Left lung (tissue), 10 donors: Measurements from ENCODE around the gene ABLIM3. TPM values are rescaled to one million over a fixed set of nuclear protein-coding genes. Genes with fewer than 3 reads are reported as not detected.

ENCODE experiments used
- ATAC-seq: fragments of 200-7000 bp; cut with Tn5 transposase; one replicate; pipeline ENCODE4 v1.9.1; 2020; ENCODE audit warnings: moderate library complexity
- DNase-seq, 4 donors: peaks; one replicate each; pipeline ENCODE4 v3.0.0-alpha.2; 2013 to 2020
- H3K27ac ChIP-seq, 2 donors: fragments of 200-600 bp; sonication (generic) in 1 of 2; one replicate each; pipeline versions ENCODE4 v1.5.0 to v1.8.0; 2020 to 2021
- H3K27me3 ChIP-seq, 2 donors: fragments of 200-600 bp; sonication (generic) in 1 of 2; one replicate each; pipeline versions ENCODE4 v1.5.0 to v1.8.0; 2020 to 2021
- H3K36me3 ChIP-seq, 2 donors: fragments of 200-600 bp; sonication (generic) in 1 of 2; one replicate each; pipeline versions ENCODE4 v1.5.0 to v1.8.0; 2020 to 2021
- H3K4me1 ChIP-seq, 2 donors: fragments of 200-600 bp; one replicate each; pipeline ENCODE4 v1.8.0; 2021
- H3K4me3 ChIP-seq, 2 donors: fragments of 200-600 bp; sonication (generic) in 1 of 2; one replicate each; pipeline versions ENCODE4 v1.5.0 to v1.8.0; 2020 to 2021; ENCODE audit warnings: mild to moderate bottlenecking in 1 of 2
- H3K9me3 ChIP-seq, 2 donors: fragments of 200-600 bp; sonication (generic) in 1 of 2; one replicate each; pipeline versions ENCODE4 v1.5.0 to v1.8.0; 2020 to 2021
- CTCF ChIP-seq, 2 donors: fragments of 200-600 bp; sonication (generic) in 1 of 2; IDR thresholded peaks; one replicate each; pipeline versions ENCODE4 v1.5.0 to v1.8.0; 2021; ENCODE audit warnings: antibody characterized with exemption in 2 of 2
- intact Hi-C, 2 donors: fragments of 100-400 bp; cut with DNase I; formaldehyde crosslinking; loops; one replicate each; pipeline versions ENCODE4 v1.11.2 to v1.14.2; 2022
- polyA plus RNA-seq, 6 donors: library from polyadenylated mRNA; unstranded; fragments of 120-200 nt; gene quantifications; one replicate each; pipeline ENCODE4 v1.2.1, GENCODE V29; 2013; ENCODE audit not compliant: insufficient read length in 6 of 6
- total RNA-seq, 2 donors: library from RNA; stranded (reverse); fragmentation: NEBNext Ultra II Directional; extraction: Animal tissue kit (Norgen Biotek cat#: 25700); gene quantifications; one replicate each; pipeline ENCODE4 v1.2.1, GENCODE V29; 2021
- donor health status: DM: no; HTN: yes; CAD: no.
- donor health status: DM: no; HTN: no; CAD: no.

ABLIM3 gene
- total and polyA plus RNA-seq, 8 donors: 33.2 to 145 (median 108) TPM

DNA sequence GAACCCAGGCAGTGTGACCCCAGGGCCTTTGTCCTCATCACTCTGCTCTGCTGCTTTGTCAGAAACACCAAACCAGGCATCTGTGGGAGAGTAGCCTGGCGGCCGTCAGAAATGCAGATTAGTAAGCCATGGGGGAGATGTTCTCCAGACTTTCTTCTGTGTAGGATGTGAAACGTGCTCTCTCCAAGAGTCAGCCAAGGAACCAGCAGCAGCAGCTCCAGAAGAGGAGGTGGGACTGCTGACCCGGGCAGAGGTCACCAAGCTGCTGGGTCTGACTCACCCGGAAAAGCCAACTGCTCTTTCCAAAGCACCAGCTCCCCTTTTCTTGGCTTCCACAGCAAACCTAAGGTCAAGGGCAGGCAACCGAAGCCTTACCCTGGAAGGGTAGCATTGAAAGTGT is 14.4 kb upstream of the ABLIM3 start:
- intact Hi-C loops: no loop called here
- no peak for TF ChIP-seq CTCF (IDR thresholded peaks at IDR 0.05)
- no peak for ATAC-seq

DNA sequence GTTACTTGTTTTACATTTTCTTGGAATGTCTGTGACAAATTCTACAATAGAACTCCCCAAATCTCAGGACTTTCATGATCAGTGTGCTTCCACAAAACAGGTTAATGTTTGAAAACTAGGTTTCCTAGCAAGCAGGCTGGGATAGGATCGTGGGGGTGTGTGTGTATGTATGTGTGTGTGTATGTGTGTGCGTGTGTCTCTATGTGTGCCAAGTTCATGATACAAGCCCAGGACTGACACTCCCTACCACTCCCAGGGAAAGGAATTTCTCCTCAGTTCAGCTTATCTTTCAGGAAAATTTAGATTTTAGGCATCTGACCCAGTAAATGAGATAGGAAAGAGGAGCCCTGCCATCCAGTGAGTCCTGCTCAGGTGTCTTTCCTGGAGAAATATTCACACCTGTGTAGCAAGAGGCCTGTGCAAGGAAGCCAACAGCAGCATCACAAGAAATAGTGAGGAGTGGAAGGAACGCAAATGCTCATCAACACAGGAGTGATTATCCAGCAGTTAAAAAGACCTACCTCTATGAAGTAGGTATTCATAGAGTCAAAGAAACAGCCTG is 13.8 kb upstream of the ABLIM3 start:
- no peak for ATAC-seq
- no peak for TF ChIP-seq CTCF (IDR thresholded peaks at IDR 0.05)
- Histone ChIP-seq H3K4me3 (no peak overlapping the region), H3K36me3 (no peaks in the 10 kb centered on the region), H3K27ac (no peak overlapping the region), H3K27me3 (no peaks in the 10 kb centered on the region), H3K4me1 (peaks cover 0 to 5% of the 10 kb centered on the region in 2 donors), H3K9me3 (no peaks in the 10 kb centered on the region)
- no peak for DNase-seq
- intact Hi-C loops: no loop called here

More for the DNA sequence above, 14.4 kb upstream of the ABLIM3 start:
- Histone ChIP-seq H3K36me3 (no peaks in the 10 kb centered on the region), H3K4me3 (no peak overlapping the region), H3K27ac (no peak overlapping the region), H3K9me3 (no peaks in the 10 kb centered on the region), H3K27me3 (no peaks in the 10 kb centered on the region), H3K4me1 (peaks cover 0 to 5% of the 10 kb centered on the region in 2 donors)
- DNase-seq: no peak

GRCh38 chr5:149128023-149128875 is 13.0 kb upstream of the ABLIM3 start:
- peaks cover 0 to 5% of the 10 kb centered on the region in 2 donors for H3K4me1 ChIP-seq
- peak; percentile 67 for ATAC-seq
- peak in 1 of 4 donors; percentile 32 for DNase-seq
- no peak overlapping the region for H3K27ac ChIP-seq
- peak; percentile 67 to 69 for TF ChIP-seq CTCF (IDR thresholded peaks at IDR 0.05)
- H3K36me3 ChIP-seq: no peaks in the 10 kb centered on the region
- H3K4me3 ChIP-seq: no peak overlapping the region
- no peaks in the 10 kb centered on the region for H3K27me3 ChIP-seq
- no peaks in the 10 kb centered on the region for H3K9me3 ChIP-seq
- intact Hi-C loops: no loop called here

GRCh38 chr5:149129181-149129580 is 12.1 kb upstream of the ABLIM3 start:
- no peak overlapping the region for H3K27ac ChIP-seq
- H3K4me3 ChIP-seq: no peak overlapping the region
- no peaks in the 10 kb centered on the region for H3K9me3 ChIP-seq
- DNase-seq (no peak), ATAC-seq (no peak)
- peaks cover 0 to 13% of the 10 kb centered on the region in 2 donors for H3K4me1 ChIP-seq
- no peak for TF ChIP-seq CTCF (IDR thresholded peaks at IDR 0.05)
- H3K27me3 ChIP-seq: no peaks in the 10 kb centered on the region
- intact Hi-C loops: no loop called here
- H3K36me3 ChIP-seq: no peaks in the 10 kb centered on the region

DNA sequence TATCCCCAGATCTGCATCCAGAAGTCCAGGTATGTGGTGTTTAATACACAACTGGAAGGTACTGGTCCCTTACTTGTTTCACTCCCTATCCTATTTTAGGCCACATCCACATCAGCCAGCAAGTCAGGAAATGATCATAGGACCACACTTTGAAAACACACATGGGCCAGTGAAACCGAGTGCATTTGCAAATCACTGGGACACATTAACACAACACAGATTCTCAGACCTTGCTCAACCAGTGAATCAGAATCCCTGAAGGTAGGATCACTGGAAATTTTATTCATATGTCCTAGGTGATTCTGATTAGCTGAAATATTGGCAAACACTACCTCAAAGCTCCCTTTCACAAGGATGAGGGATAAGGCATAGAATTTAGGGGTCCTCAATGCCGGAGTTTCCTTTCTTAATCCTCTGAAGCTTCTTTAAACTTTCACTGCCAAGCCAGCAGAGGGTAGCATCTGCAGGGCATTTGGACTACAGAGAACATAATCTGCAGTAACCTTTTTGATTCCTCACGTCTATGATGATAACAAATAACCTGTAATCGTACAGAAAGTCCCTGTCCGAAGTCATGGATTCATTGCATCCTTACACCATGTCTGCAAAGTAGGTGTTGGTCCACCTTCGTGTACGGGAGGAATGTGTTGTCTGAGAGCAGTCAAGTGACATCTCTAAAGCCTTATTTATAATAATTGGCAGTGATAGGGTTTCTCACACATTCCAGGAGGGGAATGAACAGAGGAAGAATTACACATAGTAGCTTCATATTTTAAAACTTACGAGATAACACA is 11.0 kb upstream of the ABLIM3 start:
- no peak for TF ChIP-seq CTCF (IDR thresholded peaks at IDR 0.05)
- Histone ChIP-seq H3K36me3 (no peaks in the 10 kb centered on the region), H3K27me3 (no peaks in the 10 kb centered on the region), H3K4me3 (no peak overlapping the region), H3K27ac (no peak overlapping the region), H3K9me3 (no peaks in the 10 kb centered on the region), H3K4me1 (peaks cover 0 to 24% of the 10 kb centered on the region in 2 donors)
- no peak for DNase-seq
- no peak for ATAC-seq
- intact Hi-C loops: no loop called here
